ENCODE data around the gene KIF18B.

DNA sequence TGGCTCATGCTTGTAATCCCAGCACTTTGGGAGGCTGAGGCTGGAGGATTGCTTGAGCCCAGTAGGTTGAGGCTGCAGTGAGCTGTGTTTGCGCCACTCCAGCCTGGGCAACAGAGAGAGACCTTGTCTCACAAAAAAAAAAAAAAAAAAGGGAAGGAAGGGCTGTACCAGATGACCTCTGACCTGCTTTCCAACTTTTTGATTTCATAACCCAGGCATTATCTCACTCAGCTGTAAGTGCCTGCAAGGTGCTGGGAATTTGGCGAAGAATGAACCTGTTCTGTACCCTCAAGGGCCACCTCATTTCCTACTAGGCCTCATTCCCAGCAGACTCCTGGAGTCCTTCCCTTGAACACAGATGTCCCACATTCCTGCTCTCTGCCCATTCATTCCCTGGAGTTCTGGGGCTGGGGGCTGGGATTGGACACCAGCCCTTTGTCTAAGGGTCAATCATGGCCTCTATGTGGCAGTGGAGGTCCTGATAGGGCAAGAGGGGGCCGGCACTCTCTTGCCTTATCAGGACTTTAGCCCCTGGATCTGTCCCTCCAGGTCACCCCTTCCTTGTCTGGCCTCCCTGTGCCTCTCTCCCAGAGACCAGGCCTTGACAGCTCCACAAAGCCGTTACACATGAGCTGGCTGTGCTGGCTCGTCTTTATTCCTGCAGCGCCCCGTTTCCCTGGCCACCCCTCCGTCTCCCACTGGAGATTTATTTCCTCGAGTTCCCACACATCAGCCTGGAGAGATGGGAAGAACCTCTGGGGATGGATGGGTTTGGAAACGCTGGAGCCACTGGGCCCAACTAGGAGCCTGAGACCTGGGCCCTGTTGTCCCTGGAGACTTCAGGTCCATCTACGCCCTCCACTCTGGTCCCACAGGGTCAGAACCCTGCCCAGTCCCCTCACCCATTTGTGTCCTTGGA is 31.5 kb downstream of the KIF18B start:
- TF ChIP-seq, protein P1, sequence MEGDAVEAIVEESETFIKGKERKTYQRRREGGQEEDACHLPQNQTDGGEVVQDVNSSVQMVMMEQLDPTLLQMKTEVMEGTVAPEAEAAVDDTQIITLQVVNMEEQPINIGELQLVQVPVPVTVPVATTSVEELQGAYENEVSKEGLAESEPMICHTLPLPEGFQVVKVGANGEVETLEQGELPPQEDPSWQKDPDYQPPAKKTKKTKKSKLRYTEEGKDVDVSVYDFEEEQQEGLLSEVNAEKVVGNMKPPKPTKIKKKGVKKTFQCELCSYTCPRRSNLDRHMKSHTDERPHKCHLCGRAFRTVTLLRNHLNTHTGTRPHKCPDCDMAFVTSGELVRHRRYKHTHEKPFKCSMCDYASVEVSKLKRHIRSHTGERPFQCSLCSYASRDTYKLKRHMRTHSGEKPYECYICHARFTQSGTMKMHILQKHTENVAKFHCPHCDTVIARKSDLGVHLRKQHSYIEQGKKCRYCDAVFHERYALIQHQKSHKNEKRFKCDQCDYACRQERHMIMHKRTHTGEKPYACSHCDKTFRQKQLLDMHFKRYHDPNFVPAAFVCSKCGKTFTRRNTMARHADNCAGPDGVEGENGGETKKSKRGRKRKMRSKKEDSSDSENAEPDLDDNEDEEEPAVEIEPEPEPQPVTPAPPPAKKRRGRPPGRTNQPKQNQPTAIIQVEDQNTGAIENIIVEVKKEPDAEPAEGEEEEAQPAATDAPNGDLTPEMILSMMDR (IDR thresholded peaks at IDR 0.05): no peak
- TF ChIP-seq POLR2AphosphoS5 (IDR thresholded peaks at IDR 0.05): no peak
